Activated CD8-positive, alpha-beta memory T cell treated with anti-CD3 and anti-CD28 coated beads for 24 hours (primary cell): ENCODE measurements around the gene SIGLEC14.
"Not testable (repeated sequence)": the region's sequence is repeated elsewhere in the genome, so short reads cannot be mapped to it uniquely, and the experiment has no call there.

Experiments
- DNase-seq: peaks from one replicate; pipeline ENCODE4 v3.0.0-alpha.2; 2020

The SIGLEC14 gene

DNA sequence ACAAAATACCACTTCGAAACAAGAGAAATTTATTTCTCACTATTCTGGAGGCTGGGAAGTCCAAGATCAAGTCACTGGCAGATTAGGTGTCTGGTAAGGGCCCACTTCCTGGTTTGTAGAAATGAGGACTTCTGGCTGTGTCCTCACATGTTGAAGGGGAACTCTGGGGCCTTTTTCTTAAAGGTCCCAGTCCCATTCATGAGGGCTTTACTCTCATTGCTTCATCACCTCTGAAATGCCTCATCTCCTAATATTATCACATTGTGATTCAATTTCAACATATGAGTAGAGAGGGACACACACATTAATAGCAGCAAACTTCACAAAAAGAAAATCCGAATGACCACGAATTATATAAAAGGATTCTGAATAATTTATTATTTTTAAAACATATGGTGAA lies 21.6 kb upstream of the SIGLEC14 start:
- DNase-seq, result no peak

DNA sequence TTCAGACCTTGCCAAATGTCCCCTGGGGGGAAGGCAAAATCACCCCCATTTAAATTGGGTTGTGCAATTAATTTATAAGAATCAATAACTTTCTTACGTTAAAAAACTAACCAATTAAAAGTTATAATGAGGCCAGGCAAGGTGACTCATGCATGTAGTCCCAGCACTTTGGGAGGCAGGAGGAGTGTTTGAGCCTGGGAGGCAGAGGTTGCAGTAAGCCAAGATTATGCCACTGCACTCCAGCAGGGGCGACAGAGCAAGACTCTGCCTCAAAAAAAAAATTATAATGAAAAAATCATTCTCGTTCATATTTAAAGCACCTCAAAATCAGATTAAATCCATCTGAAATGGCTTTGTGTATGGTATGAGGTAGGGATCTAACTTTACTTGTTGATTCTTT lies 18.4 kb upstream of the SIGLEC14 start:
- DNase-seq, result no peak

DNA sequence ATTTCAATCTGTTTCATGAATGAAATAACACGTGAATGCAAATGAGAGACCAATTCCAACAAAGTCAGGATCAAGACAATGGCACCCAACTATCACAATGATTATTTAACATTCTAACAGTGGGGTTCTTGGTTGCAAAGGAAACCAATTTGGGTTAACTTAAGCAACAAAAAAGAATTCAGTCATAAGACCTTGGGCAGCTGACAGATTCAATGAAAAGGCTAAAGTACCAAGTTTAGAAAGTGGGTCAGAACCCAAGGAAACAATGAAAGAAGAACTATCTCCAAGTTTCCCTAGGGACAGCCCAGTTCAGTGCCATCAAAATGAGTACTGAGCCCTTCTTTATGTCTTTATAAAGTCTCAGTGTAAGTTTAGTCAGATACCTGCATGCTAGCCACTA lies 17.5 kb upstream of the SIGLEC14 start:
- no peak for DNase-seq

DNA sequence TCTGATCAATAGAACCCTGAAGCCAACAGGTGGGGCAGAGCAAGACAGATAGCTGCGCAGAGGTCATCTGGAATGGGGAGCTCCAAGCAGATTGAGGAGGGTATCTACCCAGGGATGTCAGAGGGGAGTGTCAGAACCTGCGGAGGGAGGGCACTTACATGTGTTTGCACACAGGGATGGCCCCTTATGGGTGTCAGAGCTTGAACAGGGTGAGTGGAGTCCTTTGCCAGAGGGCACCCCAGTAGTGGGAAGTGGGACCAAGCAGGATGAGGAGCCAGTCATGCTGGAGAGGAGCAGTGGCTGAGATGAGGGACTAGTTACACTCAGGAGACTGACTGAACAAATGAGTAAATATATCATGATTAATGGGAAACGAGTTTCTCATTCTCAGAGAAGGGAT lies 17.0 kb upstream of the SIGLEC14 start:
- DNase-seq, result no peak

DNA sequence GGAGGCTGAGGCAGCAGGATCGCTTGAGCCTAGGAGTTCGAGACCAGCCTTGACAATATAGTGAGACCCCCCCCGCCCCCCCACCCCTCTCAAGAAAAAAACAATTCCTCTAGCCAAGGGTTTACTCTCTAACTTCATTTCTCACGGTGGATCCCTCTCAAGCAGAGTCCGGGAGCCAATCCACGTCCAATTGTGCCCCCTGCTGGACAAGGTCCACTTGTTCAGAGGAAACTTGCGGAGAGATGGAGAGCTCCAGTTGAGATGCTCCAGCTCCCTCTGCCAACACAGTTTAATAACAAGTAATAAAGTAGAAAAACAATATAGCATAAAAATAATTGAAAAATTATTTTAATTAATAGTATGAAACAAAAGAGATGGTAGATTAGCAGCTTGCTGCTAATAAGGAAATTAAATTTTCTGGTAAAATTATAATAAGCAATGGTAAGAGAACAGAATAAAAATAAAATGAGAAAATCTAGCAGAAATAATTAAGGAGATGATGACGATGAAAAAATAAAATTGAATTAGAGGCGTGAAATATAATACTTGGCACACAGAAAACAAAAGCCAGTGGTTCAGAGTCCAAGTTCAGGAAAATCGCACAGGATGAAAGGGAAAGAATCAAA lies 14.5 kb upstream of the SIGLEC14 start:
- DNase-seq, result peak; percentile 77

DNA sequence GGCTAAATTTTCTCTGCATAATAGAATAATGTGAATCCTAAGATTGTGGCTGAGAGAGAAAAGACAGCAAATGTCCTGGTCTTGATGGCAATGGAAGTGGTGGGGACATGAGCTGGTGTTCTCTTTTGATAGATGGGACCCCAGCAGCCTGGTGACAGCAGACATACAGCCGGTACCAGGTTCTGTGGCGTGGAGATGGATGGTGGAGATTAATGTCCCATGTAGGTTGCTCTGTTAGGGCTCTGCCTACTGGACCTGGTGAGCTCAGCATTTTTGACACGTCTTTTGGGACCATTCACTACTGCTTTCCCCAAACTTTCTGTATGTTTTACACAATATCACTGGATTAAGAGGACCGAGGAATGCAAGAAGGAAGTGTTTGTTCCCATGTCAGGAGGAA lies 8.2 kb upstream of the SIGLEC14 start:
- DNase-seq, result no peak

DNA sequence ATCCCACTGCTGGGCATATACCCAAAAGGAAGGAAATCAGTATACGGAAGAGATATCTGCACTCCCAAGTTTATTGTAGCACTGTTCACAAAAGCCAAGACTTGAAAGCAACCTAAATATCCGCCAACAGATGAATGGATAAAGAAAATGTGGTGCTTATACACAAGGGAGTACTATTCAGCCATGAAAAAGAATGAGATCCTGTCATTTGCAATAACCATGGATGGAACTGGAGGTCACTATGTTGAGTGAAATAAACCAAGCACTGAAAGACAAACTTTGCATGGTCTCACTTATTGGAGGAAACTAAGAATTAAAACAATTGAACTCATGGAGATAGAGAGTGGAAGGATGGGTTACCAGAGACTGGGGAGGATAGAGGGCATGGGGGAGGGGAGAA lies 6.5 kb upstream of the SIGLEC14 start:
- no peak for DNase-seq

DNA sequence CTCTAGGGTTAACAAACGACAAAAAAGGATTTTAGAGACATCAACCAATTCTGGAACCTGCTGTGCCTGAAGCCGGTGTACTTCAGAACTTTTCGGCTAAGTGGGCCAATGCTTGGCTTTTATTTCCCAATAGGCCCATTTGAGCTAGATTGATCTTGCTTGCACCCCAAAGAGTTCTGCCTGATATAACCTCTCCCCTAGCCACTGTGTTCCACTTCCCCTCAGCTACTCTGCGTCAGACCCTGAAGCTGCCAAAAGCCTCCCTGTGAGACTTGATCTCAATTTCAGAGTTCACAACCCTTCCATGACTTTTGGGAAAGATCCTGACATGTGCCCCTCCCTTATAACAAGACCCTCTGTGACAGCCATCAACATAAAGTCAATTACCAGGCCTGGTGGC lies 5.6 kb upstream of the SIGLEC14 start:
- no peak for DNase-seq

DNA sequence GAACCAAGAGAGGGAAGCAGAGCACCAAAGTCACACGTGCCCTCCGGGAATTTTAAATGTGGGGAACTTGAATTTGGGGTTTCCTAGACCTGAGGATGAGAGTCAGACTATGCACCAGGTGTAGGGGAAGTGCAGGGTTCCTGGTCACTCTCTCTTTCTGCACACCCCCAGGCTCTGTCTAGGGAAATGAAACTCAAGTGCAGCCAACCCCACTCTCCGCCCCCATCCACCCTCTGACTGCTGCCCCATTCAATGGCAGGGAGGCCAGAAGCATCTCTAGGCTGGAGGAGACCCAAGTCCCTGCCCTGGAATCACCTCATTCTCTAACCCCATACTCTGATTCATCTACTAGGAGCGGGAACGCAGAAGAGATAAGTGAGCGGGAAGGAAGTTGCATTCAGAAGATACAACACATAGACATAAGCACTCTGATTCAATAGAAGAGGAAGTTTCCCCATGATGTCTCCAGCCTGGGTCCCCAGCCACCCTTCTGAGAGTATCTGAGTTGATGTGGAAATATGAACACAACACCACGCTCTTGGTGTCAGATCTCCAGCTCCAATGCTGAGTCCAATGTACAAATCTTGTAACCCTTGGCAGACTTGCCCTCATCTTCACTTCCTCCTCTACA lies 4.7 kb upstream of the SIGLEC14 start:
- no peak for DNase-seq

DNA sequence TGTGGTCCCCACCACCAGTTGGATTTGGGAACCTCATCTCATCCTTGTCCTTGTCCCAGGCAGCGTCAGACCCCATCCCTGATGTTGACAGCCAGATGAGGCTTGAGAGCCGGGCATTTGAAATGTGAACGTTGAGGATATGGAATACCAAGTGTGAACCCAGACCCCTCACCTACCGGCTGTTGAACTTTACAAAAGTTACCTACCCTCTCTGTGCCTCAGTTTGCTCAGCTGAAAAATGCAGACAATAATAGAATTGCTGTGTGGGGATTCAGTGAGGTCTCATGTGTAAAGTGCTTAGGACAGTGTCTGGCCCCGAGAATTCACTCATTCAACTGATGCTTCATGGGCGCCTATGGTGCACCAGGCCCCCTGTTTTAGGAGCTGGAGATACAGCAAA lies 693 bp upstream of the SIGLEC14 start:
- DNase-seq, result no peak

DNA sequence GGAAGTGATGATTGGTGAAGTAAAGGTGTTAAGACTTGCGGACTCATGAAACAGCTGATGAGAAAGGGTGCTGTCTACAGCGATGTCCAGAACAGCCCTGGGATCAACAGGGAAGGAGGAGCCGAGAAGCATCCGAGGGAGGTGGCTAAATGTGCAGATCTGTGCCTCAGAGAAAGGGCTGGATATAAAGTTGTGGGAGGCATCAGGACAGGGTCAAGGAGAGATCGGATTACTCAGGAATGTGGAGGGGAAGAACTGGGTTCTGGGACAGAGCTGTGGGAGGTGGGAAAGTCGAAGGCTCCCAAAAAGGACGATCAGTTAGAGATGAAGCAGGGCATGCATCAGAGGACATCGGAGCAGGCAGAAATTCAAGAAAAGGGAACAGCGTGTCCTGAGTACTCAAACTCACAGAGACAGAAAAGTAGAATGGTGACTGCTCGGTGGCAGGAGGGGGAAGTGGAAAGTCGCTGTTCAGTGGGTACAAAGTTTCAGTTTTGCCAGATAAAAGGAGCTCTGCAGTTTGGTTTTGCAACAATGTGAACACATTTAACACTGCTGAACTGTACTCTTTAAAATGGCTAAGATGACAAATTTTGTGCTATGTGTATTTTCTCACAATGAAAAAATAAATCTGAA lies 1.9 kb downstream of the SIGLEC14 start:
- no peak for DNase-seq

DNA sequence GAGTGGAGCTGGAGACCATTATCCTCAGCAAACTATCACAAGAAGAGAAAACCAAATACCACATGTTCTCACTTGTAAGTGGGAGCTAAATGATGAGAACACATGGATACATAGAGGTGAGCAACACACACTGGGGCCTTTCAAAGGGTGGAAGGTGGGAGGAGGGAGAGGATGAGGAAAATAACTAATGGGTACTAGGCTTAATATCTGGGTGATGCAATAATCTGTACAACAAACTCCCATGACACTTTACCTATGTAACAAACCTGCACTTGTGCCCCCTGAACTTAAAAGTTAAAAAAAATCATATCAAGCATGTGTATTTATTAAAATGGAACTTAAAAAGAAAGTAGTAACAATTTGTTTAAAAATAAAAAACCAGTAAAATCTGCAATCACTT lies 5.0 kb downstream of the SIGLEC14 start:
- DNase-seq, result no peak

DNA sequence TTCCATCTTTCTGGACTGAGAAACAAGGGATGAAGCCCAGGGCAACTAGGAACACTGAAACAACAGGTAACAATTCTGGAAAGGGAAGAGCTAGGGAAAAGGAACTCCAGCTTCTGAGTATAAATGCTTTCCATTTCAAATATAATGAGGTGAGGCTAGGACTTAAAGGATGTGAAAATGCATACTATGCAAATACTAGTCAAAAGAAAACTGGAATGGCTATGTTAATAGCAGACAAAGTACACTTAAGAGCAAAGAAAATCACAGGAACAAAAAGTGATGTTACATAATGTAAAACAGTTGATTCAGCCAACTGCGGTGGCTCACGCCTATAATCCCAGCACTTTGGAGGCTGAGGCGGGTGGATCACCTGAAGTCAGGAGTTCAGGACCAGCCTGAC lies 6.2 kb downstream of the SIGLEC14 start:
- DNase-seq, result no peak

DNA sequence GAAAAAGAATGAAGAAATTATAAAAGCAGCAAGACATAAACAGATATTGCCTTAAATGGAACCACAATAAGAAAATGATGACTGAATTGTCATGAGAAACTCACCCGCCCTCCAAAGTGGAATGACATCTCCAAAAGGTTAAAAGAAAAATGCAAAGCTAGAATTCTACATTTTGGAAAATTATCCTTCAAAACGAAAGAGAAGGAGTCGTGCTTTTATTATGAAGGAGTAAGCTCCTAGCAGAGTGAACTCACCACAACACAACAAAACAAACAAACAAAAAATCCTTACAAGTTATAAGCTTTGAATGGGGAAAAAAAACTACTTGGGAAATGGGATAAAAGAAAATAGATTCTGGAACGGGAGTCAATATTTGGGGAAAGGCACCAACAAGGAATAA lies 6.7 kb downstream of the SIGLEC14 start:
- DNase-seq, result no peak

DNA sequence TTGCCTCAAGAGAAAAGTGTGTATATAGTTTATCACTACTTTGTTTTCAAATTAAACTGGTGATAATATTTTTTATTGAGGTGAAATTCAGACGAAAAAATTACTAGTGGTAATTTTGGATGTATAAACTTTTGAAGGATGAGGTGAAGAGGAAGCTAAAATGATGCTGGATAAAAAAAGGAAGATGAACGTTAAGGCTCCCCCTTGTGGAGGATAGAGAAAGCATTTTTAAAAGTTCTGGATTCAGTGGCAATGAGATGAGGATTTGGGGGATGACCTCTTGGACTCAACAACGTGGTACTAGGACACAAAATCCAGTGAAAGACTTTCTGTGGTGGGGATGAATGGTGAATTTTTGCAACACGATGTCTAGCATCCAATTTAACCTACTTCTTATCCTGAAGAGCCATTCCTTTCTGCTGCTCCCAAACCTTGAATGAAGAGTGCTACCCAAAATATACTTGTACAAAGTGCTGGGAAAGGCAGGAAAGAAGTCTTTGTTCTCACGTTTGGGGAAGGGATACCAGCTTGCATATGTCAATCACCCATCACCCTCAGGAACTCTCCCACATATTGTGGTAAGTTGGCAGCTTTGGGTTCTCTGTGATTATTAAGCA lies 9.2 kb downstream of the SIGLEC14 start:
- DNase-seq, result no peak

DNA sequence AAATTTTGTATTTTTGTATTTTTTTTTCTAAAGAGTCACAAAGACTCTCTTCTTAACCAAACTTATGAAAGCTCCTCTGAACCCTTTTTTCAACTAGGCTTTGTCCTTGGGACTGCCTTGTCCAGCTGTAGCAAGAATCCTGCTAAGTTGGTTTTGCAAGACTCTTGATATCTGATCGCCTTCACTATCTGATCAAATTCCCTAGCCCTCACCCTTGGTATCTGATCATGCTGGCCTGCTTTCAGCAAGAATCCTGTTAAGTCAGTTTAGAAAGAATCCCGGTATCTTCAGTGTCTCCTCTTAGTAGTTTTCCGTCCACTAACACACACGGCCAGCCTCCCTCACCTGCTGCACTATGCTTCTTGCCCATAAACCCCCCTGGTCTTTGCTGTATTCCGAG lies 14.5 kb downstream of the SIGLEC14 start:
- no peak for DNase-seq

DNA sequence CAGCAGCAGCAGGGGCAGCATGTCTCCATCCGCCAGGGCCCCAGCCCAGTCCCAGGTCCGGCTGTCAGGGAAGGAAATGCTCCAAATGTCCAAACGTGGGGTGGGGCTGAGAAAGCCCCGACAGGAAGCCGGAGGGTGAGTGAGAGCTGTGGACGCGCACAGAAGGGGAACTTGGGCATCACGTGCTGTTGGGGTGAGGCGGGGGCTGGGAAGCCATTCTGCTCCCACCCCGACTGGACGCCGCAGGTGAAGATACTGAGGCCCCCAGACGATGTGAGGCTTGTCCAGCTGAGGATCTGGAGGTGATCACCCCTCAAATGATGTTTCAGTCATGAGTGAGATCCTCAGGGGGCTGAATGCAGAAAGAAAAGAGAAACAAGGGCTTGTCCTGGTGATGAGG lies 16.3 kb downstream of the SIGLEC14 start, which contains the start of gene SIGLEC5:
Gene SIGLEC5 (minus strand): TSS at position 87 of the 400 bp plus-strand sequence. CDS start 66 bp downstream, at position 21.
- DNase-seq, result not testable (repeated sequence)

DNA sequence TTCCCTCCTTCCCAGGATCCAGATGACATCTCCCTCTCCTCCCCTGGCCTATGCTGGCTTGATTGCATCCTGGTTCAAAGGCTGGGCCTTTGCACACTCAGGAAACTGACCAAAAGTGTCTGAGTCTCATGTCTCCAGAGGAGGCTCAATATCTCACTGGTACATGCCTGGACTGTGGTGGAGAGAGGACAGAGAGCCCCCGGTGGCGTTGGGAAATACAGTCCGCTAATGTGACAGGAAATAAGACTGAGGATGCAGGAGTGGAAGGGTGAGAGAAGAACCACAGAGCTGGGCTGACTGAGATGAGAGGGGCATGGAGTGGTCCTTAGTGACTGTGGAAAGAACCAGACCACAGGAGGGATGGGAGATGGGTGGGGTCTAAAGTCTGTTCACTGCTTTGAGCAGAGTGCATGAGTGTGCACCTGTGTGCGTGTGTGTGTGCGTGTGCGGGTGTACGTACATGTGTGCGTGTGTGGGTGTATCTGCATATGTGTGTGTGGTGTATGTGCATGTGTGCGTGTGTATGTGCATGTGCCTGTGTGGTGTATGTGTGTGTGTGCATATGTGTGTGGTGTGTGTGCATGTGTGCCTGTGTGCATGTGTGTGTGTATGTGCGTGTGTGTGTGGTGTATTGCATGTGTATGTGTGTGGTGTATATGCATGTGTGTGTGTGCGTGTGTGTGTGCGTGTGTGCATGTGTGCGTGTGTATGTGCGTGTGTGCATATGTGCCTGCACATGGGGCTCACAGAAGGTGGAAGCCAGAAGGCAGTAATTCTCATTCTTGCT lies 18.3 kb downstream of the SIGLEC14 start:
- DNase-seq, result no peak

DNA sequence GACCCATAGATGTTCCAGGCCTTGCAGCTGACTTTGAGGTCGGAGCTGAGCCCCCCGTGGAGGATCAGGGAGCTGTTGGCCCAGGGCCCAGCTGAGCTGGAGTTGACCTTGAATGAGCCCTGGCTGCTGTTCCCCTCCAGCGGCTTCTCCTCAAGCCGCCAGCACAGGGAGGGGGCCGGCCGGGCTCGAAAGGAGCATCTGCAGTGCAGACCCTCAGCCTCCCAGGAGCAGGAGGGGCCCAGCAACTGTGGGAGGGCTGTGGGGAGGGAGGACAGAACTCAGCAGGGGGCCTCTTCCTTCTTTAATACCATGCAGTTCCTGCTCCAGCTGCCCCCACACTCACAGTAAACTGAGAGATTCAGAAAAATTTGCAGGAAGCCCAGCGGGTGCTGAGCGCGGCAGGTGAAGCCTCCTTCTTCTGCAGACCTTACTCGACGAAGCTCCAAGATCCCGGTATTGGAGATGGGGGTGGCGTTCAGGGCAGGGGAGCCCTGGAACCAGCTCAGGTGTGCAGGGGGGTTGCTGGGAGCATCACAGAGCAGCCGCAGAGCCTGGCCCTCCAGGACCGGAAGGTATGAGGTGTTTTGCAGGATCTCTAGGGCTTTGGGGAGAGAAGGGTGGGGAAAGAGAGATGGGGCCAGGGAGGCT lies 19.0 kb downstream of the SIGLEC14 start:
- no peak for DNase-seq

DNA sequence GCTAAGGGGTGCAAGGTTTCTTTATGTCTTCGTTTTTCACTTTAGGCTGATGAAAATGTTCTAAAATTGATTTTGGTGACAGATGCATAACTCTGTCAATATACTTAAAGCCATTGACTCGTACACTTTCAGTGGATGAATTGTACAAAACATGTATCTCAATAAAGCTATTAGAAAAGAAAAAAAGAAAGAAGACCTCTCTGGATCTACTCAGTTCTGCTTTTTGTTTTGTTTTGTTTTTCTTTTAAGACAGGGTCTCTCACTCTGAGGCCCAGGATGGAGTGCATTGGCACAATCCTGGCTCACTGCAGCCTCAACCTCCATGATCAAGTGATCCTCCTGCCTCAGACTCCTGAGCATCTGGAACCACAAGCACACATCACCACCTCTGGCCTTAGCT lies 19.9 kb downstream of the SIGLEC14 start:
- no peak for DNase-seq

DNA sequence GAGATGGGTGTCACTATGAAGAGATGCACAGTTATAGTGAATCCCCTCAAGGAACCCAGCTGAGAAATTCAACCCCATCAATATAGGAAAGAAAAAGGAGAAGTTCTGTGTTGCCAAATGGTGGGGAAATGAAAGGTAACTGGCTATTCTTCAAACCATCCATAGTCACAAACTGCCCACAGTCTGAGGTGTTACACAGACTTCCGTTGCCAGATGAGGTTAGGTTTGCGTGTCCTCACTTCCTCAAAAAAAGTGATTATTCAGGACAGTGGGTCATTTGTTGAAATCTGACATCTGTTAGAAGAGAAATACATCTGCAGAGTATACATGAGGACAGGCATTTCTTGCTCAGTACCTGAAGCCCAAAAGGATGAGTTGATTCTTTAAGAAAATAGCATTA lies 25.4 kb downstream of the SIGLEC14 start:
- DNase-seq, result no peak

DNA sequence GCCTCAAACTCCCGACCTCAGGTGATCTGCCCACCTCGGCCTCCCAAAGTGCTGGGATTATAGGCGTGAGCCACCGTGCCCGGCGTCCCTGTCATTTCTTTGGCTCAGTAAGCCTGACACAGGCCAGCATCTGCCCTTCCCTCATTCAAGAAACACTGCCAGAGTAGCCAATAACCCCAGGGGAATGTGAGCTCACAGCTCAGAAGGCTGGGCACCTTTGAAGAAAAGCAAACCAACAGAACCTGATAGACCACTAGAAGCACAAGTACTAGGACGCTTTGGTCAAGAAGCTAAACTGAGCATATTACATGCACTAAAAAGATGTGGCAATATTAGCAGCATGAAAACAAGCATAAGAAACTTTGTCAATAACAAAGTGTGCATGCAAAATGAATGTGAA lies 30.6 kb downstream of the SIGLEC14 start:
- no peak for DNase-seq

DNA sequence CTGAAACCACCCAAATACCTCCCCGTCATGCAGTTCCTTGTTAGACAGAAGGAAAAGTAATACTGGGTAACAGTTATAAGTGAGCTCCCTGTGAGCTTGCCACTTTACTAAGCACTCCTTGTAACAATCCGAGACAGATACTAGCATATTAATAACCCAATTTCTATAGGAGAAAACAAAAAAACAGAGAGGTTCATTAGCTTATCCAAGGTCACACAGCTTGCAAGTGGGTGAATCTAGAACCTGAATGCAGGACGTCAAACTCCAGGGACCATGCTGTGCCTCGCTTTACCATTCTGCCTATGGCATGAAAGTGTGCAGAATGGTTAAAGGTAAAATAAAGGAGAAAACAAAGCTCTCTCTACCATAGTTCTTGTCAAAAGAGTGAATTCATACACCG lies 31.8 kb downstream of the SIGLEC14 start:
- no peak for DNase-seq
